Measurements from ENCODE around the gene ZNF732.
"Not testable (repeated sequence)": the region's sequence is repeated elsewhere in the genome, so short reads cannot be mapped to it uniquely, and the experiment has no call there.

ZNF732 gene

DNA sequence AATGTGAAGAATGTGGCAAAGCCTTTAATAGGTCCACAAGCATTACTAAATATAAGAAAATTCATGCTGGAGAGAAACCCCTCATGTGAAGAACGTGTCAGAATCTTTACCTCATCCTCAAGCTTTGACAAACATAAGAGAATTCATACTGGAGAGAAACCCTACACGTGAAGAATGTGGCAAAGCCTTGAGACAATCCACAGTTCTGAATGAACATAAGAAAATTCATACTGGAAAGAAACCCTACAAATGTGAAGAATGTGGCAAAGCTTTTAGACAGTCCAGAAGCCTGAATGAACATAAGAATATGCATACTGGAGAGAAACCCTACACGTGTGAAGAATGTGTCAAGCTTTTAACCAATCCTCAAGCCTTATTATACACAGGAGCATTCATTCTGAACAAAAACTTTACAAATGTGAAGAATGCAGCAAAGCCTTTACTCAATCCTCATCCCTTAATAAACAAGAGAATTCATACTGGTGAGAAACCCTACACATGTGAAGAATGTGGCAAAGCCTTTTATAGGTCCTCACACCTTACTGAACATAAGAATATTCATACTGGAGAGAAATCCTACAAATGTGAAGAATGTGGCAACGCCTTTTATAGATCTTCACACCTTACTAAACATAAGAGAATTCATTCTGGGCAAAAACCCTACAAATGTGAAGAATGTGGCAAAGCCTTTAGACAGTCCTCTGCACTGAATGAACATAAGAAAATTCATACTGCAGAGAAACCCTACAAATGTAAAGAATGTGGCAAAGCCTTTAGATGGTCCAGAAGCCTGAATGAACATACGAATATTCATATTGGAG is 51.1 kb downstream of the ZNF732 start:
- in situ Hi-C loops (cut with MboI; ENCODE audit: low sequenced_read_pairs), result no loop called here

DNA sequence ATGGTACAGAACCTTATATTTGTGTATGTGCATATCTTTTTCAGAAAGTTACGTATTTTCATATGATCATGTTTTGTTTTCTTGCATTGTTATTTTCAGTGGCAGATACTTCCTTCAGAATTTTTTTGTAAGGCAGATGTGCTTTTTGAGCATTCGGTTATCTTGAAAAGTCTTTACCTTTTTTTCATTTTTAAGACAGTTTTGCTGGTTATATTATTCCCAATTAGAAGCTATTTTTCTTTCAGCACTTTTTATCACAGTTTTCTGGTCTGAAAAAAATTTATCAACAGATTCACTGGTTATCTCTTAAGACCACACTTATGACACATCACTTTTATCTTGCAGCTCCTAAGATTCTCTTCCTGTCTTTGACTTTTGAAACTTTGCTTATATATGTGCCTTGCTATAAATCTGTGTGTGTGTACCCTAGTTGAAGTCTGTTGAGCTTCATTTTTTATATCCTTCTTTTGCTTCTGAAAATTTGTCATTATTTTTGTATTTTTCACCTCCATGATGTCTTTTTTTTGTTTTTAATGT is 53.1 kb downstream of the ZNF732 start:
- in situ Hi-C loops (cut with MboI; ENCODE audit: low sequenced_read_pairs), result no loop called here

DNA sequence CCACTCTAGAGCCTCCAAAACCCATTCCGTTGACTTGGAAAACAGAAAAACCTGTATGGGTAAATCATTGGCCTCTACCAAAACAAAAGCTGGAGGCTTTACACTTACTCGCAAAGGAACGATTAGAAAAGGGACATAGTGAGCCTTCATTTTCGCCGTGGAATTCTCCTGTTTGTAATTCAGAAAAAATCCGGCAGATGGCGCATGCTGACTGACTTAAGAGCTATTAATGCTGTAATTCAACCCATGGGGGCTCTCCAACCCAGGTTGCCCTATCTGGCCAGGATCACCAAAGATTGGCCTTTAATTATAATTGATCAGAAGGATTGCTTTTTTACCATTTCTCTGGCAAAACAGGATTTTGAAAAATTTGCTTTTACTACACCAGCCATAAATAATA is 60.8 kb downstream of the ZNF732 start:
- in situ Hi-C loops (cut with MboI; ENCODE audit: low sequenced_read_pairs), result no loop called here

DNA sequence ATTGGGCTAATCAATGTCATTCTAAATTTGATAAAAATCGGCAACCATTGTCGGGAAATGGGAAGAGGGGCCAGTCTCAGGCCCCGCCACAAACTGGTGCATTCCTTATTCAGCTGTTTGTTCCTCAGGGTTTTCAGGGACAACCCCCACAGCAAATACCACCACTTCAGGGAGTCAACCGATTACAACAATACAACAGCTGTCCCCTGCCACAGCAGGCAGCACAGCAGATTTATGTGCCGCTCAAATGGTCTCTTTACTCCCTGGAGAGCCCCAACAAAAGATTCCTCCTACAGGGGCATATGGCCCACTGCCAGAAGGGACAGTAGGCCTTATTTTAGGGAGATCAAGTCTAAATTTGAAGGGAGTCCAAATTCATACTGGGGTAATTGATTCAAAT is 61.8 kb downstream of the ZNF732 start:
- in situ Hi-C loops (cut with MboI; ENCODE audit: low sequenced_read_pairs), result no loop called here

DNA sequence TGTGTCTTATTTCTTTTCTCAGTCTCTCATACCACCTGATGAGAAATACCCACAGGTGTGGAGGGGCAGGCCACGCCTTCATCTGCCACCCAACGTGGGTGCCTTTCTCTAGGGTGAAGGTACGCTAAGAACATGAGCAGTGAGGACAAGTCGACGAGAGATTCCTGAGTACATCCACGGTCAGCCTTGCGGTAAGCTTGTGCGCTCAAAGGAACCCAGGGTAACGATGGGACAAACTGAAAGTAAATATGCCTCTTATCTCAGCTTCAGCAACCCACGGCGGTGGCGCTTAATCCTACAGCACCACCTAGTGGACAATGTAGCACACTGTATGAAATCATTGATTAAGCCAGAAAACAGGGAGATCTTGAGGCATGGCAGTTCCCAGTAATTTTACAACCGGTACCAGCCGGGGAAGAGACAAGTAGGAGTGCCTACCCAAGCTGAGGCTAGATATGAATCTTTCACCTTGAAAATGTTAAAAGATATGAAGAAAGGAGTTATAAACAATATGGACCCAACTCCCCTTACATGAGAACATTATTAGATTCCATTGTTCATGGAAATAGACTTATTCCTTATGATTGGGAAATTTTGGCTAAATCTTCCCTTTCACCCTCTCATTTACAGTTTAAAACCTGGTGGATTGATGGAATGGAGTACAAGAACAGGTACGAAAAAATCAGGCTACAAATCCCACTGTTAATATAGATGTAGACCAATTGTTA is 63.0 kb downstream of the ZNF732 start:
- in situ Hi-C loops (cut with MboI; ENCODE audit: low sequenced_read_pairs), result no loop called here

DNA sequence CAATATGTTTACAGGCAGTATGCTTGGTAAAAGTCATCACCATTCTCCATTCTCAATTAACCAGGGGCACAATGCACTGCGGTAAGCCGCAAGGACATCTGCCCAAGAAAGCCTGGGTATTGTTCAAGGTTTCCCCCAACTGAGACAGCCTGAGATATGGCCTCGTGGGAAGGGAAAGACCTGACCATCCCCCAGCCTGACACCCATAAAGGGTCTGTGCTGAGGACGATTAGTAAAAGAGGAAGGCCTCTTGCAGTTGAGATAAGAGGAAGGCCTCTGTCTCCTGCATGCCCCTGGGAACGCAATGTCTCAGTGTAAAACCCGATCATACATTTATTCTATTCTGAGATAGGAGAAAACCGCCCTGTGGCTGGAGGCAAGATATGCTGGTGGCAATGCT is 63.9 kb downstream of the ZNF732 start:
- in situ Hi-C loops (cut with MboI; ENCODE audit: low sequenced_read_pairs), result not testable (repeated sequence)

DNA sequence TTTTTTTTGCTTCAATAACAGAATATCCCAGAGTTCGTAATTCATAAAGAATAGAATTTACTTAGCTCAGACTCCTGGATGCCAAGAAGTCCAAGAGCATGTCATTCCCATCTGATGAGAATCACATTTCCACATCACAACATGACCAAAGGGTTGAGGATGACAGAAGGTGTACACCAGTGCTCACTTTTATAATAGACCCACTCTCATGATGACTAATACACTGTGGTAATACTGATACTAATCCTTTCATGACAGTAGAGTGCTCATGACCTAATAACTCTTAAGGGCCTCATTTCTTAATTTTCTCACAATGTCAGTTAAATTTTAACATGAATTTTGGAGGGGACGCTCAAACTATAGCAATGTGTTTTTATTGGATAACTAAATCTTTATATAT is 69.2 kb downstream of the ZNF732 start:
- in situ Hi-C loops (cut with MboI; ENCODE audit: low sequenced_read_pairs), result no loop called here

DNA sequence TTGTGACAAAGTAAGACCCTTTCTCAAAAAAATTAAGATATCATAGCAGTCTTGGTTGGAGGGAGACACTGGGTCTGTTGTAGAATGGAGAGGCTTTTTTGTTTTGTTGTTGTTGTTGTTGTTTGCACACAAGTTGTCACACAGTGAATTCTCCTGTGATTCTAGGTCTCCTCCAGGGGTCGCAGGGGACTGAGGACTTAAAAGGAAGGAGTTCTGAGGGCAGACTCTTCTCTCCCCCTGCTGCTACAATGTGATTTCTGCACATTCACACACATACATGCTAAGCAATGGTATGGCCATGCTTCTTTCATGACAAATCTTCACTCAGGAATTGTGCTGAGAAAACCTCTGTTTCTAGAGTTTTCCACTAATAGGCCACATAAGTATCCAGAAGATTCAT is 71.1 kb downstream of the ZNF732 start:
- in situ Hi-C loops (cut with MboI; ENCODE audit: low sequenced_read_pairs), result no loop called here

DNA sequence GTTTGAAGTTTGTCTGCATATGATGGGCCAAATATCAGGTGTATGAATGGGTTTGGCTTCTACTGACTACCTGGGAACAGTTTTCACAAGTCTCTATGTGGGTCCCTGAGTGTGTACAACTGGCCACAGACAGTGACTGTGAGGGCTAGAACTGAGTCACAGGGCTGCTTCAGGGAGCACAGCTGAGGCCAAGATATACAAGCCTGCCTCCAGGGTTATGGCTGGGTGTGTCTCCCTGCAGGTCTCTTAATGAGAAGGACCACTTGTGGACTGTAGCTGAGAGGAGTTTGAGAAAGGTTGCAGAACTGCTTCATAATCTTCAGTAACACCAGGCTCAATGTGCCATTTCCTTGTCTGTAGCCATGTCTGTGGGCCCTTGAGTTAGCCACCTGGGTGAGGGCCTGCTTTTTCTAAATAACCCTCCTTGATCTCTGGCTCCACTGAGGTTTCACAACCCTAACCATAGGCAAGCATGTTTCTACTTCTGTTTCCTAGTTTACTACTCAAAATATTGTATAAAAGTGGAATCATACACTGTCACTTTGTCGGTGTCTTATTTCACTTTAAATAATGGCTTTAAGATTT is 81.3 kb downstream of the ZNF732 start:
- in situ Hi-C loops (cut with MboI; ENCODE audit: low sequenced_read_pairs), result no loop called here

All from HL-60/S4 (cell line).